ENCODE data around the gene BUD23. TPM values are rescaled to one million over a fixed set of nuclear protein-coding genes. Genes with fewer than 3 reads are reported as not detected.
"Not testable (repeated sequence)": the region's sequence is repeated elsewhere in the genome, so short reads cannot be mapped to it uniquely, and the experiment has no call there.

Gene BUD23
- total RNA-seq, 4 donors from 2014 or later: 43.2 to 51.5 (median 48.6) TPM

GRCh38 chr7:73718438-73718881, 35.1 kb downstream of the BUD23 start:
- no peak for TF ChIP-seq POLR2AphosphoS5 (IDR thresholded peaks at IDR 0.05)
- no peak for TF ChIP-seq EP300 (IDR thresholded peaks at IDR 0.05)
- no peak for TF ChIP-seq POLR2A (IDR thresholded peaks at IDR 0.05; ENCODE audit: low read depth)
- no peak for TF ChIP-seq CTCF (IDR thresholded peaks at IDR 0.05)

GRCh38 chr7:73718905-73719805, 35.8 kb downstream of the BUD23 start, which contains the start of gene STX1A:
STX1A (minus strand) TSS chr7:73719669; CDS start chr7:73719631, 38 bp downstream.
- Histone ChIP-seq H3K27ac (replicated peaks in 1 of 4) (peak within 1 kb of the TSS; percentile 72 to 85 (median 76)), H3K27me3 (no peaks in the 10 kb centered on the region), H3K4me1 (peaks cover 32 to 65% (median 58%) of the 10 kb centered on the region in 4 donors), H3K4me3 (peak within 1 kb of the TSS; percentile 76 to 90 (median 87)), H3K36me3 (no peaks in the 10 kb centered on the region), H3K9me3 (no peaks in the 10 kb centered on the region)
- no peak for TF ChIP-seq POLR2A (IDR thresholded peaks at IDR 0.05; ENCODE audit: low read depth)
- TF ChIP-seq POLR2AphosphoS5 (IDR thresholded peaks at IDR 0.05): peak; percentile 13 to 63
- intact Hi-C loops (cut with DNase I): loop anchor here (5.0 kb wide), 1 partner anchor 37 kb away; the partner anchor contains the start of genes BUD23 and DNAJC30
- no peak for DNase-seq (ENCODE audit: extremely low spot score)
- WGBS: 0% methylated on average over 13 of the region's 96 CpGs

More at GRCh38 chr7:73718438-73718881, 35.1 kb downstream of the BUD23 start:
- no peaks in the 10 kb centered on the region for H3K36me3 ChIP-seq
- no peaks in the 10 kb centered on the region for H3K9me3 ChIP-seq
- H3K4me1 ChIP-seq: peaks cover 32 to 65% (median 58%) of the 10 kb centered on the region in 4 donors
- 36% methylated on average over 5 of the region's 9 CpGs for WGBS
- peak overlapping the region in 3 of 4 donors; percentile 73 to 85 (median 80) for H3K27ac ChIP-seq (replicated peaks in 1 of 4)
- intact Hi-C loops (cut with DNase I): loop anchor here (5.0 kb wide), 1 partner anchor 36 kb away; the partner anchor contains the start of genes BUD23 and DNAJC30
- H3K4me3 ChIP-seq: peak overlapping the region; percentile 76 to 90 (median 87)
- no peak for DNase-seq (ENCODE audit: extremely low spot score)
- H3K27me3 ChIP-seq: no peaks in the 10 kb centered on the region

- intact Hi-C loops (cut with DNase I): loop anchor here (5.0 to 10.0 kb wide), 2 partner anchors 37 to 55 kb away; partner anchors contain the start of genes BUD23, DNAJC30 and VPS37D
- Histone ChIP-seq H3K9me3 (no peaks in the 10 kb centered on the region), H3K4me1 (peaks cover 32 to 65% (median 58%) of the 10 kb centered on the region in 4 donors), H3K27ac (replicated peaks in 1 of 4) (peak overlapping the region; percentile 55 to 85 (median 66)), H3K36me3 (no peaks in the 10 kb centered on the region), H3K4me3 (peak overlapping the region; percentile 76 to 90 (median 87)), H3K27me3 (no peaks in the 10 kb centered on the region)
- TF ChIP-seq POLR2A (IDR thresholded peaks at IDR 0.05; ENCODE audit: low read depth) (no peak), EP300 (IDR thresholded peaks at IDR 0.05) (no peak), POLR2AphosphoS5 (IDR thresholded peaks at IDR 0.05) (no peak), CTCF (IDR thresholded peaks at IDR 0.05) (no peak)
- DNase-seq (ENCODE audit: extremely low spot score): no peak
- WGBS: 18% methylated on average over 8 of the region's 16 CpGs
Measured at GRCh38 chr7:73719806-73720169, 36.4 kb downstream of the BUD23 start.

- WGBS: 96% methylated on average over 9 of the region's 9 CpGs
Measured at GRCh38 chr7:73720443-73720842, 37.0 kb downstream of the BUD23 start.

GRCh38 chr7:73721377-73721817, 38.0 kb downstream of the BUD23 start:
- no peaks in the 10 kb centered on the region for H3K36me3 ChIP-seq
- 80% methylated on average over 2 of the region's 3 CpGs for WGBS
- no peak overlapping the region for H3K4me3 ChIP-seq
- no peaks in the 10 kb centered on the region for H3K9me3 ChIP-seq
- peak in 1 of 2 donors; percentile 20 for TF ChIP-seq POLR2AphosphoS5 (IDR thresholded peaks at IDR 0.05)
- no peak for TF ChIP-seq POLR2A (IDR thresholded peaks at IDR 0.05; ENCODE audit: low read depth)
- no peak for TF ChIP-seq EP300 (IDR thresholded peaks at IDR 0.05)
- peak overlapping the region; percentile 28 to 85 (median 52) for H3K27ac ChIP-seq (replicated peaks in 1 of 4)
- H3K4me1 ChIP-seq: peaks cover 29 to 52% (median 44%) of the 10 kb centered on the region in 4 donors
- H3K27me3 ChIP-seq: peaks cover 0 to 4% (median 0%) of the 10 kb centered on the region in 4 donors
- intact Hi-C loops (cut with DNase I): loop anchor here (10.0 kb wide), 1 partner anchor 57 kb away; the partner anchor contains the start of gene VPS37D
- no peak for DNase-seq (ENCODE audit: extremely low spot score)

More at GRCh38 chr7:73720443-73720842, 37.0 kb downstream of the BUD23 start:
- Histone ChIP-seq H3K27ac (replicated peaks in 1 of 4) (peak overlapping the region in 3 of 4 donors; percentile 55 to 85 (median 61)), H3K4me1 (peaks cover 32 to 62% (median 54%) of the 10 kb centered on the region in 4 donors)
- not testable (repeated sequence) for H3K9me3 ChIP-seq; H3K27me3 ChIP-seq; DNase-seq (ENCODE audit: extremely low spot score); H3K36me3 ChIP-seq; H3K4me3 ChIP-seq
- intact Hi-C loops (cut with DNase I): loop anchor here (10.0 kb wide), 1 partner anchor 56 kb away; the partner anchor contains the start of gene VPS37D

GRCh38 chr7:73722182-73722581, 38.8 kb downstream of the BUD23 start:
- Histone ChIP-seq H3K27ac (replicated peaks in 1 of 4) (peak overlapping the region in 3 of 4 donors; percentile 28 to 85 (median 49)), H3K4me1 (peaks cover 22 to 44% (median 37%) of the 10 kb centered on the region in 4 donors)
- 82% methylated on average over 4 of the region's 4 CpGs for WGBS

More at GRCh38 chr7:73722182-73722581, 38.8 kb downstream of the BUD23 start:
- DNase-seq (ENCODE audit: extremely low spot score); H3K27me3 ChIP-seq; H3K4me3 ChIP-seq; H3K9me3 ChIP-seq; H3K36me3 ChIP-seq: not testable (repeated sequence)
- intact Hi-C loops (cut with DNase I): loop anchor here (10.0 kb wide), 1 partner anchor 57 kb away; the partner anchor contains the start of gene VPS37D

All from esophagus muscularis mucosa (tissue), 4 donors.